Measurements from ENCODE around the gene CNTLN. TPM values are rescaled to one million over a fixed set of nuclear protein-coding genes. Genes with fewer than 3 reads are reported as not detected.

CNTLN gene
- total and polyA plus RNA-seq, 2 experiments from 2014 or later: 3.6 to 9.2 TPM

DNA sequence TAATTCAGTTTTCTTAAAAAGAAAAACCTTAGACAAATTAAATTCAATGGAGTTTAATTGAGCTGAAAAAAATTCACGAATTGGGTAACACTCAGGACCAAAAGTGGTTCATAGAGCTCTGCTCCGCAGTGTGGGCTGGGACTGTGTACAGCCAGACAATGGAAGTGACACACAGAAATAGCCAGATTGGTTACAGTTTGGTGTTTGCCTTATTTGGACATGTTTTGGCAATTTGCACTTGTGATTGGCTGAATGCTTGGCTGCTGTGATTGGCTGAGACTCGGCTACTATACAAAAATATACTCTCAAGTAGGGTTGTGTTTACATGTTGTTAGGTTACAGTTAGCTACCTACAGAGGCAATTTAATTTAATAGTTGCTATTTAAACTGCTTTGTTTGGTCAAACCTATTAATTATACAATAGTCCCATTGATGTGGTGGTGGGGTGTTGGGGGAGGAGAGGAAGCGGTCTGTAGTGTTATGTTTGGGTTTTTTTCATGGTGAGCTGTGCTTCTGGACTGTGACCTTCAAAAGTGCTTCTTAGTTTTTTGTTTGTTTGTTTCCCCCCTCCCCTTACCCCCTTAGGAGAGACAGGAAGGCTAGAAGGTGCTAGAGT is 95.2 kb downstream of the CNTLN start:
- no peak overlapping the region for H3K27ac ChIP-seq
- TF ChIP-seq EZH2 (IDR thresholded peaks at IDR 0.05; ENCODE audit: borderline replicate concordance): no peak
- TF ChIP-seq, protein P1, sequence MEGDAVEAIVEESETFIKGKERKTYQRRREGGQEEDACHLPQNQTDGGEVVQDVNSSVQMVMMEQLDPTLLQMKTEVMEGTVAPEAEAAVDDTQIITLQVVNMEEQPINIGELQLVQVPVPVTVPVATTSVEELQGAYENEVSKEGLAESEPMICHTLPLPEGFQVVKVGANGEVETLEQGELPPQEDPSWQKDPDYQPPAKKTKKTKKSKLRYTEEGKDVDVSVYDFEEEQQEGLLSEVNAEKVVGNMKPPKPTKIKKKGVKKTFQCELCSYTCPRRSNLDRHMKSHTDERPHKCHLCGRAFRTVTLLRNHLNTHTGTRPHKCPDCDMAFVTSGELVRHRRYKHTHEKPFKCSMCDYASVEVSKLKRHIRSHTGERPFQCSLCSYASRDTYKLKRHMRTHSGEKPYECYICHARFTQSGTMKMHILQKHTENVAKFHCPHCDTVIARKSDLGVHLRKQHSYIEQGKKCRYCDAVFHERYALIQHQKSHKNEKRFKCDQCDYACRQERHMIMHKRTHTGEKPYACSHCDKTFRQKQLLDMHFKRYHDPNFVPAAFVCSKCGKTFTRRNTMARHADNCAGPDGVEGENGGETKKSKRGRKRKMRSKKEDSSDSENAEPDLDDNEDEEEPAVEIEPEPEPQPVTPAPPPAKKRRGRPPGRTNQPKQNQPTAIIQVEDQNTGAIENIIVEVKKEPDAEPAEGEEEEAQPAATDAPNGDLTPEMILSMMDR (IDR thresholded peaks at IDR 0.05; ENCODE audit: poor library complexity): no peak
- no peak for TF ChIP-seq EZH2phosphoT487 (IDR thresholded peaks at IDR 0.05; ENCODE audit: low read depth, severe bottlenecking, unreplicated experiment)
- H3K9me3 ChIP-seq (ENCODE audit: low read depth): no peaks in the 10 kb centered on the region
- no peak overlapping the region for H3K4me3 ChIP-seq
- no peaks in the 10 kb centered on the region for H3K36me3 ChIP-seq (replicated peaks; ENCODE audit: insufficient read depth, low read depth)
- no peaks in the 10 kb centered on the region for H4K20me1 ChIP-seq (ENCODE audit: insufficient read depth, poor library complexity, severe bottlenecking)
- no peaks in the 10 kb centered on the region for H3K79me2 ChIP-seq
- no peaks in the 10 kb centered on the region for H3K27me3 ChIP-seq
- no peak overlapping the region for H3K4me2 ChIP-seq
- no peaks in the 10 kb centered on the region for H3K9me2 ChIP-seq (replicated peaks; ENCODE audit: insufficient read depth)
- no peak overlapping the region for H2AFZ ChIP-seq
- DNase-seq (ENCODE audit: low spot score): no peak
- no peaks in the 10 kb centered on the region for H3K4me1 ChIP-seq (ENCODE audit: insufficient read depth)
- 97% methylated on average over 4 of the region's 4 CpGs for WGBS (ENCODE audit: low lambda C conversion rate, missing lambda C conversion rate)

DNA sequence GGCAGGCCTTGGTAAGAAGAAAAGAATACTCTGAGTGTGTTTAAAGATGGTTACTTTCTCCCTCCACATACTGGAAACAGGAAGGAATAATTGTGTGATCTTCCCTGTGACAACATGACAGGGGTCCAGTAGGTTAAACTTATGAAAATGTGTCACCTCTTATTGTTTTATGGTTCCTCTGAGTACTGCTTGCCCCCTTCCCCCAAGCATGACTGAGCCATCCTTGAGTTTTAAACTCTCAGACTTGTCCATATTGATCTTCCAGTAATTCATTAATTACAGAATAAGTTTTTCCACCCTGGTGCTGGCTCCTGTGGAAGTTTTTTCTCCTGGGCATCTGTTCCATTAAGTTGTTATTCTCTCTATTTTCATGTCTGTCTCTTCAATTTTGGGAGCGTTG is 95.8 kb downstream of the CNTLN start:
- Histone ChIP-seq H4K20me1 (ENCODE audit: insufficient read depth, poor library complexity, severe bottlenecking) (no peaks in the 10 kb centered on the region), H3K4me3 (no peak overlapping the region), H3K79me2 (no peaks in the 10 kb centered on the region), H3K27me3 (no peaks in the 10 kb centered on the region), H3K36me3 (replicated peaks; ENCODE audit: insufficient read depth, low read depth) (no peaks in the 10 kb centered on the region), H3K9me3 (ENCODE audit: low read depth) (no peaks in the 10 kb centered on the region), H3K27ac (no peak overlapping the region), H3K4me2 (no peak overlapping the region), H3K9me2 (replicated peaks; ENCODE audit: insufficient read depth) (no peaks in the 10 kb centered on the region), H2AFZ (no peak overlapping the region), H3K4me1 (ENCODE audit: insufficient read depth) (no peaks in the 10 kb centered on the region)
- TF ChIP-seq, protein P1 (IDR thresholded peaks at IDR 0.05; ENCODE audit: poor library complexity): no peak
- TF ChIP-seq EZH2 (IDR thresholded peaks at IDR 0.05; ENCODE audit: borderline replicate concordance): no peak
- TF ChIP-seq EZH2phosphoT487 (IDR thresholded peaks at IDR 0.05; ENCODE audit: low read depth, severe bottlenecking, unreplicated experiment): no peak
- 91% methylated on average over 1 of the region's 1 CpG for WGBS (ENCODE audit: low lambda C conversion rate, missing lambda C conversion rate)
- DNase-seq (ENCODE audit: low spot score): no peak

DNA sequence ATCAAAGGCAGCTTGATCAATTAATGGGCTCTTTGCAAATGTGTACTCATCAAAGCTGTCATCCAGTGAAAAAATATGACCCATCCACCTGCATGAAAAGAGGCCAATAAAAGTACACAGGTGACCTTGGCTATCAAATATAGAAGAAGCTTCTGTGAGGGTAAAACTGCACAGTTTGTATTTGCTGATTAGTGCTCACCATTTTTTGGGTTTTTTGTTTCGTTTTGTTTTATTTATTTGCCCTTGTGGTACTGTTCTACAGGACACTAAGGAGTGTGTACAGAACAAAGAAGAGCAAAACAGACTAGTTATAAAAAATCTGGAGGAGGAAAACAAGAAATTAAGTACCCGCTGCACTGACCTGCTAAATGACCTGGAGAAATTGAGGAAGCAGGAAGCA is 101.3 kb downstream of the CNTLN start:
- DNase-seq (ENCODE audit: low spot score): no peak
- Histone ChIP-seq H4K20me1 (ENCODE audit: insufficient read depth, poor library complexity, severe bottlenecking) (no peaks in the 10 kb centered on the region), H2AFZ (no peak overlapping the region), H3K79me2 (no peaks in the 10 kb centered on the region), H3K4me3 (no peak overlapping the region), H3K4me2 (no peak overlapping the region), H3K36me3 (replicated peaks; ENCODE audit: insufficient read depth, low read depth) (no peaks in the 10 kb centered on the region), H3K4me1 (ENCODE audit: insufficient read depth) (no peaks in the 10 kb centered on the region), H3K9me3 (ENCODE audit: low read depth) (no peaks in the 10 kb centered on the region), H3K27ac (no peak overlapping the region), H3K27me3 (no peaks in the 10 kb centered on the region), H3K9me2 (replicated peaks; ENCODE audit: insufficient read depth) (no peaks in the 10 kb centered on the region)
- 69% methylated on average over 2 of the region's 2 CpGs for WGBS (ENCODE audit: low lambda C conversion rate, missing lambda C conversion rate)
- TF ChIP-seq, protein P1 (IDR thresholded peaks at IDR 0.05; ENCODE audit: poor library complexity): no peak
- TF ChIP-seq EZH2 (IDR thresholded peaks at IDR 0.05; ENCODE audit: borderline replicate concordance) (no peak), EZH2phosphoT487 (IDR thresholded peaks at IDR 0.05; ENCODE audit: low read depth, severe bottlenecking, unreplicated experiment) (no peak)

Measured in hepatocyte (in vitro differentiated cells).